ENCODE results near the gene SERF1B. TPM values are rescaled to one million over a fixed set of nuclear protein-coding genes. Genes with fewer than 3 reads are reported as not detected.
"Not testable (repeated sequence)": the region's sequence is repeated elsewhere in the genome, so short reads cannot be mapped to it uniquely, and the experiment has no call there.

SERF1B gene
- total and polyA plus RNA-seq, 2 of the 8 experiments (the other 6 are each of a cell fraction or from before 2014, with no cell fraction given), result 46.3 to 58.5 TPM

DNA sequence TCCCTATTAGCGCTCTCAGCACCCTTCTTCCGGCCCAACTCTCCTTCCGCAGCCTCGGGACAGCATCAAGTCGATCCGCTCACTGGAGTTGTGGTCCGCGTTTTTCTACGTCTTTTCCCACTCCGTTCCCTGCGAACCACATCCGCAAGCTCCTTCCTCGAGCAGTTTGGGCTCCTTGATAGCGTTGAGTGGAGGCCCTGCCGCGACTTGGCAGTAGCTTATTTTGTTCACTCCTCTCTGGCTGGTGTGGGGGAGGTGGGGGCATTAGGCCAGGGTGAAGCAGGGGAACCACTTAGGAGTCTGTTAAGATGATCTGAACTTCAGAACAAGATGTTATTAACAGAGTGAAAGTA, 24.7 kb downstream of the SERF1B start:
- H4K20me1 ChIP-seq (replicated peaks in 1 of 2; ENCODE audit: control insufficient read depth in 1 of 2, insufficient read depth in 2 of 2, low read length in 2 of 2); H3K56ac ChIP-seq (replicated peaks; ENCODE audit: insufficient read length, low read depth, low read length); H3K79me2 ChIP-seq (ENCODE audit: control insufficient read depth in 1 of 2, insufficient read depth in 2 of 2, low read length in 2 of 2); H3K14ac ChIP-seq (ENCODE audit: insufficient read length); H3K79me1 ChIP-seq (ENCODE audit: low read depth, low read length); H3K4me2 ChIP-seq (ENCODE audit: insufficient read depth in 1 of 2, low read depth in 2 of 2, low read length in 2 of 2); FAIRE-seq; H3K4me3 ChIP-seq (ENCODE audit: extremely low read depth in 1 of 4, insufficient read depth in 2 of 4, low read depth in 3 of 4, low read length in 4 of 4); H4K91ac ChIP-seq (replicated peaks; ENCODE audit: insufficient read length, low read length); H3K9me3 ChIP-seq (ENCODE audit: insufficient read depth in 2 of 2, low read depth in 1 of 2, low read length in 1 of 2); H3K18ac ChIP-seq (ENCODE audit: extremely low read depth, low read length); H3K36me3 ChIP-seq (ENCODE audit: control insufficient read depth in 2 of 4, insufficient read depth in 4 of 4, low read length in 3 of 4); H4K5ac ChIP-seq (ENCODE audit: insufficient read length, low read depth, low read length); H3K4ac ChIP-seq (replicated peaks; ENCODE audit: insufficient read length, low read depth, low read length); H2BK12ac ChIP-seq (ENCODE audit: low read depth, low read length); H2BK120ac ChIP-seq (replicated peaks; ENCODE audit: low read depth, low read length); H4K8ac ChIP-seq (ENCODE audit: extremely low read depth, insufficient read depth, low read length); H2AFZ ChIP-seq (ENCODE audit: low read length); H3K27ac ChIP-seq (ENCODE audit: low read depth, low read length); H2BK5ac ChIP-seq (ENCODE audit: low read depth, low read length); H3K23me2 ChIP-seq (ENCODE audit: low read depth, low read length); DNase-seq (ENCODE audit: low read depth in 1 of 2, low spot score in 2 of 2); H3K9ac ChIP-seq (replicated peaks in 1 of 4; ENCODE audit: extremely low read depth in 1 of 4, low read depth in 3 of 4, low read length in 3 of 4); POLR2A ChIA-PET (ENCODE audit: partially characterized antibody); H2BK15ac ChIP-seq (ENCODE audit: low read length); H3K27me3 ChIP-seq (replicated peaks in 1 of 4; ENCODE audit: control insufficient read depth in 3 of 4, extremely low read depth in 1 of 4, insufficient read depth in 3 of 4, low read length in 3 of 4); H2AK5ac ChIP-seq (ENCODE audit: low read depth, low read length); CTCF ChIA-PET (ENCODE audit: partially characterized antibody); H3K23ac ChIP-seq (ENCODE audit: insufficient read length); H3K4me1 ChIP-seq (replicated peaks in 1 of 4; ENCODE audit: control insufficient read depth in 3 of 4, insufficient read depth in 4 of 4, low read length in 3 of 4); H2BK20ac ChIP-seq (ENCODE audit: low read length): not testable (repeated sequence)
- WGBS, 2 experiments (ENCODE audit: extremely low coverage in 1 of 2, insufficient coverage in 1 of 2, insufficient read length in 1 of 2, insufficient replicate concordance in 2 of 2, low coverage in 1 of 2, low lambda C conversion rate in 2 of 2, missing lambda C conversion rate in 1 of 2), result no CpG with 5 or more reads among the region's 16 CpGs

DNA sequence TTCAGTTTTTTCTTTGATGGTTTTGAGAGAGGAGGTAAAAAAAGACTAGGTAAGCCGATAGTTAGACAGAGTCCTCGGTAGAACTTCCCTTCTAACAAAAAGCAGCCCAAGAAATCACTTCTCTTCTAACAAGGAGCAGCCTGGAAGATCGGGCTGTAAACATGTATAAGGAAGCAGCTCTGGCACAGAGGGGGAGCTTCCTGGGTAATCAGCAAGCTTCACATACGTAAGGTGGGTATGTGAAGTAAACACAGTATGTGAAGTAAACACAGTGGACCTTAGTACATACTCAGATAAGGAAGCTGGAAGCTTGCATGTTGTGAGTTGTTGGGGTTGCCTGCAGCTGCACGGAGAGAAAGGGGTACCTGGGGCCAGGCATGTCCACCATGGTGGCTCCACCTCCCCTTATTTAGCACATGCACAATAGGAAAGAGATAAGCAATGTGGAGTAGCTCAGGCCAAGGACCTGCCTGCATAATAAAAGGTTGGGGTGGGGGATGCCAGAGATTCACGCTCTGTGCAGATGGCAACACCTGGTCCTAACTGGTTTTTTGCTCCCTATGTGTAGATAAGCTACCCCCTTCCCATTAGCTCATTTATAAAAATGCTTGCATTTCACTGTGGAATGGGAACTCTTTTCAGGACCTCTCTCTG, 31.4 kb downstream of the SERF1B start:
- H3K14ac ChIP-seq (ENCODE audit: insufficient read length); H3K36me3 ChIP-seq (ENCODE audit: control insufficient read depth in 2 of 4, insufficient read depth in 4 of 4, low read length in 3 of 4); H4K20me1 ChIP-seq (replicated peaks in 1 of 2; ENCODE audit: control insufficient read depth in 1 of 2, insufficient read depth in 2 of 2, low read length in 2 of 2); H3K23me2 ChIP-seq (ENCODE audit: low read depth, low read length); DNase-seq (ENCODE audit: low read depth in 1 of 2, low spot score in 2 of 2); H3K27ac ChIP-seq (ENCODE audit: low read depth, low read length); H3K4me1 ChIP-seq (replicated peaks in 1 of 4; ENCODE audit: control insufficient read depth in 3 of 4, insufficient read depth in 4 of 4, low read length in 3 of 4); H3K23ac ChIP-seq (ENCODE audit: insufficient read length); H3K9me3 ChIP-seq (ENCODE audit: insufficient read depth in 2 of 2, low read depth in 1 of 2, low read length in 1 of 2); H3K4me3 ChIP-seq (ENCODE audit: extremely low read depth in 1 of 4, insufficient read depth in 2 of 4, low read depth in 3 of 4, low read length in 4 of 4); H2AK5ac ChIP-seq (ENCODE audit: low read depth, low read length); H3K79me2 ChIP-seq (ENCODE audit: control insufficient read depth in 1 of 2, insufficient read depth in 2 of 2, low read length in 2 of 2); CTCF ChIA-PET (ENCODE audit: partially characterized antibody); H2BK5ac ChIP-seq (ENCODE audit: low read depth, low read length); H4K8ac ChIP-seq (ENCODE audit: extremely low read depth, insufficient read depth, low read length); H3K56ac ChIP-seq (replicated peaks; ENCODE audit: insufficient read length, low read depth, low read length); H3K4me2 ChIP-seq (ENCODE audit: insufficient read depth in 1 of 2, low read depth in 2 of 2, low read length in 2 of 2); POLR2A ChIA-PET (ENCODE audit: partially characterized antibody); H3K27me3 ChIP-seq (replicated peaks in 1 of 4; ENCODE audit: control insufficient read depth in 3 of 4, extremely low read depth in 1 of 4, insufficient read depth in 3 of 4, low read length in 3 of 4); H2BK15ac ChIP-seq (ENCODE audit: low read length); H2BK20ac ChIP-seq (ENCODE audit: low read length); H2BK12ac ChIP-seq (ENCODE audit: low read depth, low read length); H2AFZ ChIP-seq (ENCODE audit: low read length); H3K18ac ChIP-seq (ENCODE audit: extremely low read depth, low read length); H3K79me1 ChIP-seq (ENCODE audit: low read depth, low read length); H4K91ac ChIP-seq (replicated peaks; ENCODE audit: insufficient read length, low read length); H3K9ac ChIP-seq (replicated peaks in 1 of 4; ENCODE audit: extremely low read depth in 1 of 4, low read depth in 3 of 4, low read length in 3 of 4); H3K4ac ChIP-seq (replicated peaks; ENCODE audit: insufficient read length, low read depth, low read length); H2BK120ac ChIP-seq (replicated peaks; ENCODE audit: low read depth, low read length); H4K5ac ChIP-seq (ENCODE audit: insufficient read length, low read depth, low read length): not testable (repeated sequence)
- no CpG with 5 or more reads among the region's 6 CpGs for WGBS, 2 experiments (ENCODE audit: extremely low coverage in 1 of 2, insufficient coverage in 1 of 2, insufficient read length in 1 of 2, insufficient replicate concordance in 2 of 2, low coverage in 1 of 2, low lambda C conversion rate in 2 of 2, missing lambda C conversion rate in 1 of 2)
- peak; percentile 98 for FAIRE-seq

Measured in H1 (cell line).